ENCODE results near the gene MPP2.

GRCh38 chr17:43890240-43890639, 17.1 kb downstream of the MPP2 start:
- TF ChIP-seq MAX (IDR thresholded peaks at IDR 0.05), result no peak
- no peak for TF ChIP-seq EP300 (IDR thresholded peaks at IDR 0.05; ENCODE audit: borderline replicate concordance)
- TF ChIP-seq RAD21 (IDR thresholded peaks at IDR 0.05; ENCODE audit: low read depth), result no peak
- no peak for TF ChIP-seq TCF12 (IDR thresholded peaks at IDR 0.05; ENCODE audit: low read depth)
- TF ChIP-seq YY1 (IDR thresholded peaks at IDR 0.05; ENCODE audit: low read depth), result no peak
- no peak for TF ChIP-seq NFIC (IDR thresholded peaks at IDR 0.05)
- no peak for TF ChIP-seq TAF1 (IDR thresholded peaks at IDR 0.05; ENCODE audit: low read depth)
- no peak for TF ChIP-seq EGR1 (IDR thresholded peaks at IDR 0.05)
- TF ChIP-seq CREB1 (IDR thresholded peaks at IDR 0.05; ENCODE audit: low read depth), result no peak
- TF ChIP-seq CEBPB (IDR thresholded peaks at IDR 0.05), result no peak
- TF ChIP-seq FOXM1 (IDR thresholded peaks at IDR 0.05; ENCODE audit: borderline replicate concordance, low read depth), result no peak
- TF ChIP-seq REST (IDR thresholded peaks at IDR 0.05; ENCODE audit: low read depth), result no peak
